ENCODE measurements around the gene KCNT1.

The KCNT1 gene

GRCh38 chr9:135789838-135790291, 87.9 kb downstream of the KCNT1 start:
- Histone ChIP-seq H3K27ac (ENCODE audit: insufficient read depth, low read depth, low read length, poor library complexity, severe bottlenecking) (no peak overlapping the region), H3K4me3 (ENCODE audit: insufficient read depth, low read depth, low read length) (no peak overlapping the region), H3K9me3 (ENCODE audit: control insufficient read depth, low read length) (no peaks in the 10 kb centered on the region), H3K4me1 (ENCODE audit: control insufficient read depth, insufficient read depth, low read length) (no peaks in the 10 kb centered on the region), H3K27me3 (ENCODE audit: control insufficient read depth, insufficient read depth, low read length, poor library complexity, severe bottlenecking) (no peaks in the 10 kb centered on the region), H3K36me3 (ENCODE audit: control insufficient read depth, insufficient read depth, low read length) (no peaks in the 10 kb centered on the region)
- WGBS, 2 experiments = 92 to 96% methylated on average over 13 of the region's 13 CpGs

- no peaks in the 10 kb centered on the region for H3K9me3 ChIP-seq (ENCODE audit: control insufficient read depth, low read length)
- H3K4me3 ChIP-seq (ENCODE audit: insufficient read depth, low read depth, low read length) = no peak overlapping the region
- no peaks in the 10 kb centered on the region for H3K4me1 ChIP-seq (ENCODE audit: control insufficient read depth, insufficient read depth, low read length)
- no peaks in the 10 kb centered on the region for H3K36me3 ChIP-seq (ENCODE audit: control insufficient read depth, insufficient read depth, low read length)
- H3K27me3 ChIP-seq (ENCODE audit: control insufficient read depth, insufficient read depth, low read length, poor library complexity, severe bottlenecking) = no peaks in the 10 kb centered on the region
- no peak overlapping the region for H3K27ac ChIP-seq (ENCODE audit: insufficient read depth, low read depth, low read length, poor library complexity, severe bottlenecking)
- 92 to 94% methylated on average over 10 of the region's 10 CpGs for WGBS, 2 experiments
Observed at GRCh38 chr9:135790356-135790755, 88.4 kb downstream of the KCNT1 start.

- H3K9me3 ChIP-seq (ENCODE audit: control insufficient read depth, low read length) = no peaks in the 10 kb centered on the region
- no peaks in the 10 kb centered on the region for H3K27me3 ChIP-seq (ENCODE audit: control insufficient read depth, insufficient read depth, low read length, poor library complexity, severe bottlenecking)
- H3K4me1 ChIP-seq (ENCODE audit: control insufficient read depth, insufficient read depth, low read length) = no peaks in the 10 kb centered on the region
- no peaks in the 10 kb centered on the region for H3K36me3 ChIP-seq (ENCODE audit: control insufficient read depth, insufficient read depth, low read length)
- 92 to 94% methylated on average over 11 of the region's 11 CpGs for WGBS, 2 experiments
- H3K27ac ChIP-seq (ENCODE audit: insufficient read depth, low read depth, low read length, poor library complexity, severe bottlenecking) = no peak overlapping the region
- H3K4me3 ChIP-seq (ENCODE audit: insufficient read depth, low read depth, low read length) = no peak overlapping the region
Observed at GRCh38 chr9:135790850-135791249, 88.9 kb downstream of the KCNT1 start.

GRCh38 chr9:135791431-135792267, 89.7 kb downstream of the KCNT1 start:
- no peaks in the 10 kb centered on the region for H3K9me3 ChIP-seq (ENCODE audit: control insufficient read depth, low read length)
- no peaks in the 10 kb centered on the region for H3K4me1 ChIP-seq (ENCODE audit: control insufficient read depth, insufficient read depth, low read length)
- no peak overlapping the region for H3K4me3 ChIP-seq (ENCODE audit: insufficient read depth, low read depth, low read length)
- 93 to 94% methylated on average over 35 of the region's 35 CpGs for WGBS, 2 experiments
- H3K36me3 ChIP-seq (ENCODE audit: control insufficient read depth, insufficient read depth, low read length) = no peaks in the 10 kb centered on the region
- no peaks in the 10 kb centered on the region for H3K27me3 ChIP-seq (ENCODE audit: control insufficient read depth, insufficient read depth, low read length, poor library complexity, severe bottlenecking)
- no peak overlapping the region for H3K27ac ChIP-seq (ENCODE audit: insufficient read depth, low read depth, low read length, poor library complexity, severe bottlenecking)

GRCh38 chr9:135792268-135793128, 90.5 kb downstream of the KCNT1 start:
- no peaks in the 10 kb centered on the region for H3K27me3 ChIP-seq (ENCODE audit: control insufficient read depth, insufficient read depth, low read length, poor library complexity, severe bottlenecking)
- WGBS, 2 experiments = 91 to 92% methylated on average over 31 of the region's 31 CpGs
- H3K4me3 ChIP-seq (ENCODE audit: insufficient read depth, low read depth, low read length) = no peak overlapping the region
- H3K4me1 ChIP-seq (ENCODE audit: control insufficient read depth, insufficient read depth, low read length) = no peaks in the 10 kb centered on the region
- H3K36me3 ChIP-seq (ENCODE audit: control insufficient read depth, insufficient read depth, low read length) = no peaks in the 10 kb centered on the region
- H3K9me3 ChIP-seq (ENCODE audit: control insufficient read depth, low read length) = no peaks in the 10 kb centered on the region
- no peak overlapping the region for H3K27ac ChIP-seq (ENCODE audit: insufficient read depth, low read depth, low read length, poor library complexity, severe bottlenecking)

- Histone ChIP-seq H3K36me3 (ENCODE audit: control insufficient read depth, insufficient read depth, low read length) (no peaks in the 10 kb centered on the region), H3K27ac (ENCODE audit: insufficient read depth, low read depth, low read length, poor library complexity, severe bottlenecking) (no peak overlapping the region), H3K27me3 (ENCODE audit: control insufficient read depth, insufficient read depth, low read length, poor library complexity, severe bottlenecking) (no peaks in the 10 kb centered on the region), H3K9me3 (ENCODE audit: control insufficient read depth, low read length) (no peaks in the 10 kb centered on the region), H3K4me1 (ENCODE audit: control insufficient read depth, insufficient read depth, low read length) (no peaks in the 10 kb centered on the region), H3K4me3 (ENCODE audit: insufficient read depth, low read depth, low read length) (no peak overlapping the region)
- WGBS, 2 experiments = 87 to 89% methylated on average over 16 of the region's 16 CpGs
Observed at GRCh38 chr9:135793221-135794056, 91.5 kb downstream of the KCNT1 start.

GRCh38 chr9:135794057-135794335, 92.0 kb downstream of the KCNT1 start:
- H3K27me3 ChIP-seq (ENCODE audit: control insufficient read depth, insufficient read depth, low read length, poor library complexity, severe bottlenecking) = no peaks in the 10 kb centered on the region
- no peaks in the 10 kb centered on the region for H3K4me1 ChIP-seq (ENCODE audit: control insufficient read depth, insufficient read depth, low read length)
- WGBS, 2 experiments = 73 to 81% methylated on average over 7 of the region's 7 CpGs
- H3K4me3 ChIP-seq (ENCODE audit: insufficient read depth, low read depth, low read length) = no peak overlapping the region
- H3K36me3 ChIP-seq (ENCODE audit: control insufficient read depth, insufficient read depth, low read length) = no peaks in the 10 kb centered on the region
- no peaks in the 10 kb centered on the region for H3K9me3 ChIP-seq (ENCODE audit: control insufficient read depth, low read length)
- H3K27ac ChIP-seq (ENCODE audit: insufficient read depth, low read depth, low read length, poor library complexity, severe bottlenecking) = no peak overlapping the region

- Histone ChIP-seq H3K36me3 (ENCODE audit: control insufficient read depth, insufficient read depth, low read length) (no peaks in the 10 kb centered on the region), H3K4me3 (ENCODE audit: insufficient read depth, low read depth, low read length) (no peak overlapping the region), H3K9me3 (ENCODE audit: control insufficient read depth, low read length) (no peaks in the 10 kb centered on the region), H3K4me1 (ENCODE audit: control insufficient read depth, insufficient read depth, low read length) (no peaks in the 10 kb centered on the region), H3K27me3 (ENCODE audit: control insufficient read depth, insufficient read depth, low read length, poor library complexity, severe bottlenecking) (no peaks in the 10 kb centered on the region), H3K27ac (ENCODE audit: insufficient read depth, low read depth, low read length, poor library complexity, severe bottlenecking) (no peak overlapping the region)
- 92 to 93% methylated on average over 15 of the region's 15 CpGs for WGBS, 2 experiments
Observed at GRCh38 chr9:135794361-135794885, 92.4 kb downstream of the KCNT1 start.

GRCh38 chr9:135795391-135795790, 93.4 kb downstream of the KCNT1 start:
- Histone ChIP-seq H3K4me1 (ENCODE audit: control insufficient read depth, insufficient read depth, low read length) (no peaks in the 10 kb centered on the region), H3K4me3 (ENCODE audit: insufficient read depth, low read depth, low read length) (no peak overlapping the region), H3K9me3 (ENCODE audit: control insufficient read depth, low read length) (no peaks in the 10 kb centered on the region), H3K27me3 (ENCODE audit: control insufficient read depth, insufficient read depth, low read length, poor library complexity, severe bottlenecking) (no peaks in the 10 kb centered on the region), H3K27ac (ENCODE audit: insufficient read depth, low read depth, low read length, poor library complexity, severe bottlenecking) (no peak overlapping the region), H3K36me3 (ENCODE audit: control insufficient read depth, insufficient read depth, low read length) (no peaks in the 10 kb centered on the region)
- 98% methylated on average over 3 of the region's 4 CpGs for WGBS, 2 experiments

Measured in ectodermal cell (in vitro differentiated cells).